Lower leg skin (tissue), 4 donors: ENCODE measurements around the gene ANTXR1. TPM values are rescaled to one million over a fixed set of nuclear protein-coding genes. Genes with fewer than 3 reads are reported as not detected.

Experiments used
- DNase-seq, 2 donors: peaks; one replicate each; pipeline ENCODE4 v3.0.0-alpha.2; 2019; ENCODE audit warnings: low spot score in 2 of 2
- H3K4me3 ChIP-seq: fragments of 200-600 bp; sonication (generic); 2 replicates; pipeline ENCODE4 v1.5.1; 2017; ENCODE audit warnings: mild to moderate bottlenecking, low read depth; ENCODE audit not compliant: poor library complexity, severe bottlenecking
- CTCF ChIP-seq, 3 donors: fragments of 450-650 bp; IDR thresholded peaks; one replicate each; pipeline ENCODE4 v1.5.1; 2016; ENCODE audit warnings: antibody characterized with exemption in 3 of 3, mild to moderate bottlenecking in 3 of 3, moderate library complexity in 2 of 3
- POLR2A ChIP-seq, 2 donors: fragments of 450-650 bp; IDR thresholded peaks; one replicate each; pipeline ENCODE4 v1.6.1; 2016 to 2017; ENCODE audit warnings: antibody characterized with exemption in 2 of 2, mild to moderate bottlenecking in 1 of 2, moderate library complexity in 1 of 2
- WGBS, 2 donors: methylation state at CpG; one replicate each; pipeline ENCODE4 v1.1.5; 2018; 5-methylcytosine and 5-hydroxymethylcytosine counted together
- intact Hi-C: fragments of 100-400 bp; cut with DNase I; formaldehyde crosslinking; loops from one replicate; pipeline ENCODE4 v1.15.0; 2023; ENCODE audit warnings: low total_unique reads
- total RNA-seq, 4 donors: library from RNA; depleted of rRNA; stranded (reverse); fragments of >200 nt; gene quantifications; one replicate each; pipeline ENCODE4 v1.1.0, GENCODE V29; 2016

Gene ANTXR1
- total RNA-seq, 4 donors from 2014 or later: 43.3 to 56.7 (median 52.7) TPM

- DNase-seq: no peak
- WGBS, 2 donors: 69 to 81% methylated on average over 4 of the region's 4 CpGs
- intact Hi-C loops: no loop called here
- H3K4me3 ChIP-seq: no peak overlapping the region
- TF ChIP-seq CTCF (IDR thresholded peaks at IDR 0.05) (no peak), POLR2A (IDR thresholded peaks at IDR 0.05) (no peak)
These were observed 103.5 kb downstream of the ANTXR1 start for GRCh38 chr2:69116438-69116837.

- TF ChIP-seq CTCF (IDR thresholded peaks at IDR 0.05) (no peak), POLR2A (IDR thresholded peaks at IDR 0.05) (no peak)
- no peak for DNase-seq
- intact Hi-C loops: no loop called here
- no peak overlapping the region for H3K4me3 ChIP-seq
- 60 to 70% methylated on average over 13 of the region's 13 CpGs for WGBS, 2 donors
These were observed 105.6 kb downstream of the ANTXR1 start for GRCh38 chr2:69118609-69119008.

- WGBS, 2 donors: 76% methylated on average over 16 of the region's 16 CpGs
- intact Hi-C loops: no loop called here
- DNase-seq: no peak
- no peak overlapping the region for H3K4me3 ChIP-seq
- no peak for TF ChIP-seq POLR2A (IDR thresholded peaks at IDR 0.05)
- TF ChIP-seq CTCF (IDR thresholded peaks at IDR 0.05): no peak
These were observed 106.3 kb downstream of the ANTXR1 start for GRCh38 chr2:69119104-69119894.

- intact Hi-C loops: no loop called here
- 84 to 90% methylated on average over 4 of the region's 4 CpGs for WGBS, 2 donors
- H3K4me3 ChIP-seq: no peak overlapping the region
- TF ChIP-seq POLR2A (IDR thresholded peaks at IDR 0.05) (no peak), CTCF (IDR thresholded peaks at IDR 0.05) (no peak)
- no peak for DNase-seq
These were observed 109.3 kb downstream of the ANTXR1 start for GRCh38 chr2:69122271-69122670.

GRCh38 chr2:69123182-69123581 lies 110.2 kb downstream of the ANTXR1 start:
- intact Hi-C loops: no loop called here
- no peak for TF ChIP-seq POLR2A (IDR thresholded peaks at IDR 0.05)
- no peak for TF ChIP-seq CTCF (IDR thresholded peaks at IDR 0.05)
- DNase-seq: no peak
- H3K4me3 ChIP-seq: no peak overlapping the region
- 93 to 98% methylated on average over 5 of the region's 5 CpGs for whole genome bisulfite sequencing, 2 donors

- no peak overlapping the region for H3K4me3 ChIP-seq
- no peak for TF ChIP-seq POLR2A (IDR thresholded peaks at IDR 0.05)
- TF ChIP-seq CTCF (IDR thresholded peaks at IDR 0.05): no peak
- 83 to 85% methylated on average over 4 of the region's 4 CpGs for WGBS, 2 donors
- intact Hi-C loops: no loop called here
- no peak for DNase-seq
These were observed 111.4 kb downstream of the ANTXR1 start for GRCh38 chr2:69124343-69124742.
